BE2C (cell line): ENCODE data around the gene PDE7B.

Experiments used
- DNase-seq: peaks from one replicate; pipeline ENCODE4 v3.0.0-alpha.2; 2020
- H3K27me3 ChIP-seq: fragments of 250-450 bp; sonication (Bioruptor Pico); 2 replicates; pipeline ENCODE4 v1.5.1; 2020; ENCODE audit warnings: mild to moderate bottlenecking
- H3K36me3 ChIP-seq: fragments of 250-450 bp; sonication (Bioruptor Pico); 2 replicates; pipeline ENCODE4 v1.5.1; 2020; ENCODE audit warnings: mild to moderate bottlenecking
- H3K4me1 ChIP-seq: fragments of 250-450 bp; sonication (Bioruptor Pico); 2 replicates; pipeline ENCODE4 v1.5.1; 2020
- H3K4me3 ChIP-seq: 2 replicates; pipeline ENCODE4 v1.5.1; 2011; ENCODE audit warnings: low read depth, low read length
- H3K9me3 ChIP-seq: fragments of 250-450 bp; sonication (Bioruptor Pico); 2 replicates; pipeline ENCODE4 v1.5.1; 2020
- CTCF ChIP-seq: IDR thresholded peaks from 2 replicates; pipeline ENCODE4 v1.5.1; 2012; ENCODE audit warnings: mild to moderate bottlenecking, low read depth, low read length

The PDE7B gene

DNA sequence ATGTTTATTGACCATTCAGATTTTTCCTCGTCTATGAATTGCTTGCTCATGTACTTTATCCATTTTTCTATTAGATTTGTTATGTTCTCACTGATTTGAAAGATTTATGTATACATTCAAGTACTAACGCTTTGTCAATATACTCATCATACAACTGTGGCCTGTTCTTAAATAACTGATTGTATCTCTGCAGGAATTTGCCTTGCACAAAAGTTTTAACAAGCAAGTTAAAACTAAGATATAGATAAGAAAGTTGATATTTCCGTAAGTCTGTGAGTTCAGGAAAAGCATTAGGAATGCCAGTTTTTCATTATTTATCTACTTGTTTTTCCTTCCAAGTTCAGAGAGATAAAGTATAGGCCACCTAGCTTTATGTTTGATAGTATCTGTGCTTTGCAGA, 95.2 kb downstream of the PDE7B start:
- TF ChIP-seq CTCF = no peak
- Histone ChIP-seq H3K27me3 (no peaks in the 10 kb centered on the region), H3K4me3 (no peak overlapping the region), H3K9me3 (no peaks in the 10 kb centered on the region), H3K36me3 (no peaks in the 10 kb centered on the region), H3K4me1 (no peaks in the 10 kb centered on the region)
- DNase-seq = no peak

- Histone ChIP-seq H3K27me3 (no peaks in the 10 kb centered on the region), H3K9me3 (no peaks in the 10 kb centered on the region), H3K4me1 (no peaks in the 10 kb centered on the region), H3K4me3 (no peak overlapping the region), H3K36me3 (no peaks in the 10 kb centered on the region)
- no peak for DNase-seq
- TF ChIP-seq CTCF = no peak
Measured at GRCh38 chr6:135950669-135951068, 99.2 kb downstream of the PDE7B start.

DNA sequence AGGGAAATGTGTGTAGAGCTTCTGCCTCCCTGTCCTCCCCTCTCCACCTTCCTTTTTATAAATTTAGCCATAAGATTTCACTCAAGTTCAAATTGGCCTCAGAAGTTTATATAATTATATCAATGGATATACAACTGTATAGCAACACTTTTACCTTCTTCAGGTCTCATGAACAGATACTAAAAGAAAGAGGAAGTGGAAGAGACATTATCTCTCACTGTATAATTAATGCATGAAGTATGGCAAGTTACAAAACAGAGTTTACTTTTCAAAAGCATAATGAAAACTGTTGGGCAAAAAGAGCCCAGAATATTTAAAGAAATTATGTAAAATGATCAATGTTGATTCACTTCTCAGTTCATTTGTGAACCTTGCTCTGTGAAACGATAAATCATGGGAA, 99.7 kb downstream of the PDE7B start:
- Histone ChIP-seq H3K4me1 (no peaks in the 10 kb centered on the region), H3K4me3 (no peak overlapping the region)
- no peak for TF ChIP-seq CTCF

DNA sequence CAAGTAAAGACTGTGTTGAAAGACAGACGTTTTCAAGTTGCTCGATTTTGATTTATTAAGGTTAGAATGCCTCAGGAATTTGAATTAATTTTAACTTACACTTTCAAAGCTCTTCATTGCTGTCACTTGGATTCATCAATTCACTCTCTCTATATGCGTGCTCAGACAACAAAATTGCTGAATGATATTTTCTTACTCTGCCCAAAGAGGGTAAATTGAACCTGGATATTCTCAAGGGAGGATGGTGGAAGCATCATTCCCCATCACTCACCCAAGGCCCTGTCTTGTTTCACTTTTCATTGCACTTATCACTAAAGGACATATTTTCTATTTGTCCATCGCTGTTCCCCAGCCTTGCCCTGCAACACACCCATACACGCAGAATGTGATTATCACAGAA, 102.3 kb downstream of the PDE7B start:
- no peak overlapping the region for H3K4me3 ChIP-seq
- no peaks in the 10 kb centered on the region for H3K4me1 ChIP-seq
- DNase-seq = no peak
- no peaks in the 10 kb centered on the region for H3K36me3 ChIP-seq
- no peaks in the 10 kb centered on the region for H3K27me3 ChIP-seq
- TF ChIP-seq CTCF = no peak
- no peaks in the 10 kb centered on the region for H3K9me3 ChIP-seq

More for the DNA sequence above, 99.7 kb downstream of the PDE7B start:
- Histone ChIP-seq H3K36me3 (no peaks in the 10 kb centered on the region), H3K27me3 (no peaks in the 10 kb centered on the region), H3K9me3 (no peaks in the 10 kb centered on the region)
- no peak for DNase-seq

- Histone ChIP-seq H3K36me3 (no peaks in the 10 kb centered on the region), H3K9me3 (no peaks in the 10 kb centered on the region), H3K4me1 (no peaks in the 10 kb centered on the region), H3K4me3 (no peak overlapping the region), H3K27me3 (no peaks in the 10 kb centered on the region)
- no peak for DNase-seq
- no peak for TF ChIP-seq CTCF
Measured at GRCh38 chr6:135955099-135955498, 103.6 kb downstream of the PDE7B start.

- H3K4me1 ChIP-seq = no peaks in the 10 kb centered on the region
- no peak for TF ChIP-seq CTCF
- DNase-seq = no peak
- no peaks in the 10 kb centered on the region for H3K36me3 ChIP-seq
- no peaks in the 10 kb centered on the region for H3K9me3 ChIP-seq
- H3K4me3 ChIP-seq = no peak overlapping the region
- H3K27me3 ChIP-seq = no peaks in the 10 kb centered on the region
Measured at GRCh38 chr6:135962731-135963130, 111.2 kb downstream of the PDE7B start.
